NCI-H2196 (cell line): ENCODE data around the gene SLC9A8.
A peak's percentile ranks its signal among the peaks of the same experiment; 100 is the strongest.
"Not testable (repeated sequence)": the region's sequence is repeated elsewhere in the genome, so short reads cannot be mapped to it uniquely, and the experiment has no call there.

Source experiments
- DNase-seq: peaks from one replicate; lab custom pipeline; 2025; ENCODE audit not compliant: unreplicated experiment; lab: John Stamatoyannopoulos, UW

SLC9A8 gene

GRCh38 chr20:49812507-49813304 is at the start of gene SLC9A8:
Gene SLC9A8 (plus strand): TSS chr20:49812828. CDS start chr20:49812923, 95 bp downstream.
- DNase-seq, result peak; percentile 84

- DNase-seq, result no peak
Observed at GRCh38 chr20:49762940-49763766, 49.5 kb upstream of the SLC9A8 start.

GRCh38 chr20:49765413-49765736 is 47.3 kb upstream of the SLC9A8 start:
- no peak for DNase-seq

GRCh38 chr20:49765846-49766541 is 46.6 kb upstream of the SLC9A8 start:
- no peak for DNase-seq

- no peak for DNase-seq
Observed at GRCh38 chr20:49766979-49767521, 45.6 kb upstream of the SLC9A8 start.

GRCh38 chr20:49768204-49769047 is 44.2 kb upstream of the SLC9A8 start:
- DNase-seq, result peak; percentile 73

- no peak for DNase-seq
Observed at GRCh38 chr20:49769048-49769581, 43.5 kb upstream of the SLC9A8 start.

- DNase-seq, result no peak
Observed at GRCh38 chr20:49770634-49771033, 42.0 kb upstream of the SLC9A8 start.

- not testable (repeated sequence) for DNase-seq
Observed at GRCh38 chr20:49774213-49774612, 38.4 kb upstream of the SLC9A8 start.

- peak; percentile 86 for DNase-seq
Observed at GRCh38 chr20:49775229-49775693, 37.4 kb upstream of the SLC9A8 start.

- no peak for DNase-seq
Observed at GRCh38 chr20:49779972-49780371, 32.7 kb upstream of the SLC9A8 start.

- no peak for DNase-seq
Observed at GRCh38 chr20:49781676-49782075, 31.0 kb upstream of the SLC9A8 start.

GRCh38 chr20:49782439-49782838 is 30.2 kb upstream of the SLC9A8 start:
- DNase-seq, result not testable (repeated sequence)

- DNase-seq, result not testable (repeated sequence)
Observed at GRCh38 chr20:49783021-49783995, 29.3 kb upstream of the SLC9A8 start.

GRCh38 chr20:49784291-49784690 is 28.3 kb upstream of the SLC9A8 start:
- DNase-seq, result no peak

- DNase-seq, result no peak
Observed at GRCh38 chr20:49785149-49785851, 27.3 kb upstream of the SLC9A8 start.

GRCh38 chr20:49785852-49786175 is 26.8 kb upstream of the SLC9A8 start:
- DNase-seq, result no peak

- no peak for DNase-seq
Observed at GRCh38 chr20:49786196-49786595, 26.4 kb upstream of the SLC9A8 start.
